GM21390 (cell line): ENCODE results near the gene TRABD2B.

Experiments used
- ATAC-seq: cut with Tn5 transposase; IDR thresholded peaks from one replicate; pipeline ENCODE4 v1.9.1; 2021; ENCODE audit not compliant: unreplicated experiment

Gene TRABD2B

GRCh38 chr1:47783638-47784496, 213.3 kb downstream of the TRABD2B start:
- no peak for ATAC-seq

- no peak for ATAC-seq
Observed at GRCh38 chr1:47782414-47783166, 214.6 kb downstream of the TRABD2B start.

- ATAC-seq = no peak
Observed at GRCh38 chr1:47781171-47781959, 215.8 kb downstream of the TRABD2B start.

DNA sequence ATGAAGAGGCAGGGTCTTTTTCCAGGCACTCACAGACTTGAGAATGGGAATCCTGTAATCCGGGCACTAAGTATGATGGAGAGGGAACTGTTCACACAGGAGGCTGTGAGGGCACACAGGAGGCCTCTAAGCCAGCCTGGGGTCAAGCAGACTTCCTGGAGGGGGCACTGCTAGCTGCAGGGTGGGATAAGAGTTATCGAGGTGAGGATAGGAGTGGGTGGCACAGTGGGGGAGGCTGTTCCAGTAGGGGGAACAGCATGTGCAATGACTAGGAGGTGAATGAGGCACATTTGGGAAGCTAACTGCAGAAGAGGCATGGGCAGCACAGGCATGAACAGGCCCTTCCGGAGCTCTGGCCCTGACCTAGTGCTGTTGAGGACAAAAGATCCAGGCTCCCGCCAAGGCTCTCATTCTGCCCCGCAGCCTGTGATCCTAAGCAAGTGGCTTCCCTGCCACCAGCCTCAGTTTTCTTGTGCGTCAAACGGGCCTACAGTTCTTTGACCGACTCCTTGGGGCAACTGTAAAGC, 216.7 kb downstream of the TRABD2B start:
- no peak for ATAC-seq

GRCh38 chr1:47779613-47780012, 217.6 kb downstream of the TRABD2B start:
- no peak for ATAC-seq

- ATAC-seq = no peak
Observed at GRCh38 chr1:47778280-47778679, 218.9 kb downstream of the TRABD2B start.

- no peak for ATAC-seq
Observed at GRCh38 chr1:47777322-47777721, 219.9 kb downstream of the TRABD2B start.

DNA sequence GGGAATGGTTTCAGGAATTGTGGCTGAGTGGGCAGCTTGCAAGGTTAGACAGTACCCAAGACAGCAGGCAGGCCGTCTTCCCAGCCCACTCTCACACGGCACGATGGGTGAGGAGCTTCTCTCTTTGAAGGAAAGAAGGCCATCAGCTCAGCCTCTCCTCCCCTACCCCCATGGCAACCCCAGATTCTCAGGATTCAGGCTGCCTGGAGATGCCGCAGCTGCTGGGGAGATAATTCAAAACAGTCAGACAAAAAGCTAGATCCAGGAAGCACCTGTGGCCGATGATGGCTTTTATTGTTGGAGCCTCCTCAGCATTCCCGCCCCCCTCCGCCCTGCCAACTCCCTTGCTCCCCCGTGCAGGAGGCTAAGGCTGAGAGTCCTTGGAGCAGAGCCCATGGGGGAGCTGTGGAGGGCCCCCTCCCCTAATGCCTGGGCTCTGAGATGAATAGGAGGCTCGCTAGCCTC, 220.5 kb downstream of the TRABD2B start:
- no peak for ATAC-seq

DNA sequence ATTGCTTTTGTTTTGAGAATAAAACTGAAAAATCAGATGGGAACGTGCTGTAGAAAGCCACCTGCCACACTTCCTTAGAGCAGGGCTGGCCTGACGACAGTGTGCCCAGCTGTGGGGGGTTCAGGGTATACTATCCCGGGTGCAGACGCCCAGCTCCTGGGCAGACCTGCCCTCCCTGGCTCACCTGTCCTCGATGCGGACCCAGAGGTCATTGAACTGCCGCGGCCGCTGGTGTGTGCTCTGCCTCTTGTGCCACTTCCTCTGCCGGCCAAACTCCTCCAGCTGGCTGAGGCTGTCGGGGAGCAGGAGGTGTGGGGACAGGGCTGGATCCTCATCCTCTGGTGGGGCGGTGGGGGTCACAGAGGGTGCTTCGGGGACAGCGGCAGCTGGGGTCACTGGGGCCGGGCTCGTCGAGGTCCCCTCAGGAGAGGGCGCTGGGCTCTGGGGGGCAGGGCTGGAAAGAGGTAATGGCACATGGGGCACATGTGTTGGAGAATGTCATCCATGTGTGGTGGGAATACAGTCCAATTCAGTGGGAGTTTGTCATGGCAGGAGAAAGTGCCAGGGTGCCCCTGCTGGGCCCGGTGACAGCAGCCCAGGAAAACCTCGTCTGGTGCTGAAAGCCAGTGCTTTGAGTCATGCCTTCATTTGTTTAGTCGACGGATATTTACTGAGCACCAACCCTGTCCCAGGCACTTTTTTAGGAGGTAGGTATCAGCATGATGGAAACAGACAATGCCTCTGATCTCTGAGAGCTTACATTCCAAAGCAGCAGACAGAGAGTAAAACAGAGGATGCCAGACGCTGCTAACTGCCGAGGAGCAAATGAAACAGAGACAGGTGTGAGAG, 222.0 kb downstream of the TRABD2B start:
- ATAC-seq = no peak

- no peak for ATAC-seq
Observed at GRCh38 chr1:47772960-47773682, 224.1 kb downstream of the TRABD2B start.

DNA sequence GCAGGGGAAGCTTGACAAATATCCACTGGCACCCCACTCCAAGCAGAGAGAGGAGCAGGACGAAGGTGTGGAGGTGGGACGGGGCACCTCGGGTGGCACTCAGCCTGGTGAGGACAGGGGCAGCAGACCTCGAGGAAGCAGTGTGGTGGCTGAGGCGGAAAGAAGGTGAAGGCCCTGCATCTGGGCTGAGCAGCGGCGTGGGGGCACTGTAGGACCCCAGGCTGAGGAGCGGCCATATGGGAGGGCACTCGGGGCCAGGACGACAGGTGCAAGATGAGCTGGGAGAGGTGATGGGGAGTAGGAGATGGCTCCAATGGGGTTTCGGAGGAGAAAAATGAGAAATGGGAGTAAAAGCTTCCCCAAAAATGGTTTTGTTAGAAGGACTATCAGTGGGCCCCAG, 224.9 kb downstream of the TRABD2B start:
- no peak for ATAC-seq

DNA sequence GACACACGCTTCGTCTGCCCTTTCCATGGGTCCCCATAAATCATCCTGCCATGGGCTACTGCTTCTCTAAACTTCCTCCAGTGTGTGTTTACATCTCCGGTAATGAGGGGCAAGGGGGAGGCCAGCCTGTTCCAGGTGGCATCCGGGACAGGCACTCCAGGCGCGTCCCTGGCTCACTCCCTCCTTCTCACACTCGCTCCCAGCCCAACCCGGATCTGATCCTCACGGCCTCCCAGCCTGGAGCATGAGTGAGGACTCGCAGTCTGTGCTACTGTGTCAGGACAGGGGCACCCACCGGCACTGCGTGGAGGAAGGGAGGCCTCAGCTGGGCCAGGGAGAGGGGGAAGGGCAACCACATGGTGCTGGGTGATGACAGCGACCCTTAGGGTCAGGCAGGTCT, 225.4 kb downstream of the TRABD2B start:
- no peak for ATAC-seq

- no peak for ATAC-seq
Observed at GRCh38 chr1:47769983-47770382, 227.2 kb downstream of the TRABD2B start.

GRCh38 chr1:47769295-47769694, 227.9 kb downstream of the TRABD2B start:
- ATAC-seq = no peak

GRCh38 chr1:47767741-47768100, 229.5 kb downstream of the TRABD2B start:
- ATAC-seq = no peak

DNA sequence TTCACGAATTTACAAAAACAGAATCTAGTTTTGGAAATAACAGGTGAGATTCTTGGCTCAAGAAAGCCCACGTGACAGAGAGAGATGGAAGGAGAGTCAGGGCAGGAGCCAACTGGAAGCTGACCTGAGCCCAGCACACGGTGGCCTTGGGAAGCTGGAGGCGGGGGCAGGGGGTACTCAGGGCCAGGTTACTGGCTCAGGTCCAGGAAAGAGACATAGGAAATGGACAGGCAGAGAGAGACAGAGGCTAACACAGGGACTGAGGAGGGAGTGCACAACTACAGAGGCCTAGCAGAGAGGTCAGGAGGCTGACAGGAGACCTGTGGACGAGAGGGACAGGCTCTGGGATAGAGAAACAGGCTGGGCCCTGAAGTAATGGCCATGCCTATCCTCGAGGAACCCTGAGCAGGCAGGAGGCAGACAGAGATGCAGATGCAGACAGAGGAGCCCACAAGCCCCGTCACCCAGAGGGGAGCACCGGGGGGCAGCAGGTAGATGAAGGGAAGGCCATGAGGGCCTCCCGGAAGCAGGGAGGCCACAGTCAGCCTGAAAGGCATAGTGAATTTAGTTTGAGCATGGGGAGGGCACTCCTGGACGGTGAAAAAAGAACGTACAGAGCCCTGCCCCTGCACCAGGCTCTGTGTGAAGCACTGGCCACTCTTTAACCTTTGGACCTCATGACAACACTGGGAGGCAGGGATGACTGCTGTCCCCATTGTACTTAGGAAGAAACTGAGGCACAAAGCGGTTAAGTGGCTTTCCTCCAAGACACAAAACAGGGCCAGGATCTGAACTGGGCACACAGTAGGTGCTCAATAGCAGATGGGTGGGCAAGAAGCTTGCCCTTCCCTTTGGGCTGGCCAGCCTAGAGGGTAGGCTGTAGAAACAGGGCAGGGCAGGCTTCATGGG, 230.1 kb downstream of the TRABD2B start:
- ATAC-seq = no peak

DNA sequence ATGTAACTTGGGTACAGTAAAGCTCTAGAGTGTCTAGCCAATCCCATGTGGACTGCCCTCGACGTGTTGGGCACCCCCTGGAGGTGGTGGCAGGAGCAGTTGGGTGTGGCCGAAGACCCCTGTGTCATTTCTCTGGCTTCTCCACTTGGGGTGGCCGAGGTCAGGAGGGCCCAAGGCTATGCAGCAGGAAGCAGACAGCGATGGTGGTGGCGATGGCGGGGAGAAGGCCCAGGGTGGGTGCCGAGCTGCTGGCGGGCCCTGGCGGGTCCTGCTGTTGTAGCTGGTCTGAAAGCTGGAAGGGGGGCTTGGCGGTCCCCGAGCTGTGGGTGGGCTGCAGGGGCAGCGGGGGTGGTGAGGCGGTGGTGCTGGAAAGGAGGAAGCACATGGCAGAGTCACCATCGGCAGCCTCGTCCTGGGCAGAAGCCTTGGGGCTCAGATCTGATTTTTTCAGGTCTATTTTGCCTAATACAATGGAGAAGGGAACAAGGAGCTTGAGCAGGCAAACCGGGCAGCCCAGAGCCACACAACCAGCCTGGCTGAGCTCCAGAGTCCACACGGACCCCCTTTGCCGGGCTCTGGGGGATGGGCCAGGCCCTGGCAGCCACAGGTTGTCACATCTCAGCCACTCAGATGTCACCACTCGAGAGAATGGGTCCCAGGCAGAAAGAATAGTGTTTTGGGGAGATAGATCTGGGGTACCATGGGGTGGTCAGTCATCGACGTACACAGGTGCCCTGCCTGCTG, 231.3 kb downstream of the TRABD2B start:
- ATAC-seq = no peak

DNA sequence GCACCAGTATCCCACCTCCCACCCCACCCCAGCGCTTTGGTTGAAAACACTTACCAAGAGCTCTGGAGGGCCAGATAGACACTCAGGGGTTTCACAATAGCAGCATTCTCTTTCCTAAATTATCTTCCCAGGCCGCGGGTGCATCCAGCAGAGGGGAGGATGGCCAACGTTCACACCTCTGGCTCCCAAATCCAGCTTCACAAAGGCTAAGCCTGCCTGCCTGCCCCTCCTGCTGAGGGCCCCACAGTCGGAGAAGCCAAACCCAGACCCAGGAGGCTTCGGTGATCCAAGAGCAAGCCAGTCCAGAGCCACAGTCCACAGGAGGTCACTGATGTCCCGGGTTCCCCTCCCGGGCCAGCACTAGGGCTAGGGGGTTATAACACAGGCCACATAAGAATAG, 231.9 kb downstream of the TRABD2B start:
- ATAC-seq = no peak
